Measurements from ENCODE around the gene TCEA3. TPM values are rescaled to one million over a fixed set of nuclear protein-coding genes. Genes with fewer than 3 reads are reported as not detected.

Gene TCEA3
- polyA plus RNA-seq, 1 donor (not counting 4 experiments of a cell fraction or from before 2014, with no cell fraction given), result 0.38 TPM

GRCh38 chr1:23470282-23471070 lies 45.9 kb upstream of the TCEA3 start:
- H2AFZ ChIP-seq (ENCODE audit: control insufficient read depth, low read length), result no peak overlapping the region
- H3K4me2 ChIP-seq (ENCODE audit: control insufficient read depth, extremely low read depth, insufficient read depth, low read depth, low read length), result no peak overlapping the region
- no peaks in the 10 kb centered on the region for H3K79me2 ChIP-seq (ENCODE audit: control insufficient read depth, insufficient read depth, low read length)
- TF ChIP-seq CTCF (optimal IDR thresholded peaks at IDR 0.05 in 1 of 3, IDR thresholded peaks at IDR 0.05 in 1 of 3, conservative IDR thresholded peaks at IDR 0.05 in 1 of 3; ENCODE audit: extremely low read depth in 1 of 3, insufficient read depth in 2 of 3, low read length in 3 of 3) (no peak), EZH2 (IDR thresholded peaks at IDR 0.05; ENCODE audit: low read length) (no peak)
- H3K36me3 ChIP-seq (ENCODE audit: control insufficient read depth in 2 of 2, extremely low read depth in 1 of 2, insufficient read depth in 2 of 2, low read length in 2 of 2), result no peaks in the 10 kb centered on the region
- dilution Hi-C loops (cut with MboI; ENCODE audit: extremely low pct_ligation_motif_present, low sequenced_read_pairs), result no loop called here
- FAIRE-seq (no peak), DNase-seq (ENCODE audit: low read depth, low spot score) (no peak)
- H4K20me1 ChIP-seq (ENCODE audit: control insufficient read depth, extremely low read depth, insufficient read depth, low read length), result no peaks in the 10 kb centered on the region
- H3K27ac ChIP-seq (ENCODE audit: control insufficient read depth, insufficient read depth, low read length), result no peak overlapping the region
- no peak overlapping the region for H3K4me3 ChIP-seq (ENCODE audit: control insufficient read depth in 2 of 3, extremely low read depth in 1 of 3, insufficient read depth in 2 of 3, low read depth in 1 of 3, low read length in 3 of 3)
- no peaks in the 10 kb centered on the region for H3K27me3 ChIP-seq (ENCODE audit: control insufficient read depth, extremely low read depth, insufficient read depth, low read length)
- H3K4me1 ChIP-seq (ENCODE audit: control insufficient read depth, extremely low read depth, insufficient read depth, low read length), result peaks cover 44% of the 10 kb centered on the region
- H3K9ac ChIP-seq (ENCODE audit: control insufficient read depth, extremely low read depth, insufficient read depth, low read length), result no peak overlapping the region
- no peaks in the 10 kb centered on the region for H3K9me1 ChIP-seq (ENCODE audit: control insufficient read depth, extremely low read depth, insufficient read depth, low read length)
- H3K9me3 ChIP-seq (ENCODE audit: control insufficient read depth, low read depth, low read length), result no peaks in the 10 kb centered on the region

GRCh38 chr1:23469372-23469982 lies 44.9 kb upstream of the TCEA3 start:
- peaks cover 35% of the 10 kb centered on the region for H3K4me1 ChIP-seq (ENCODE audit: control insufficient read depth, extremely low read depth, insufficient read depth, low read length)
- FAIRE-seq, result no peak
- no peaks in the 10 kb centered on the region for H3K9me1 ChIP-seq (ENCODE audit: control insufficient read depth, extremely low read depth, insufficient read depth, low read length)
- no peak overlapping the region for H2AFZ ChIP-seq (ENCODE audit: control insufficient read depth, low read length)
- H4K20me1 ChIP-seq (ENCODE audit: control insufficient read depth, extremely low read depth, insufficient read depth, low read length), result no peaks in the 10 kb centered on the region
- no peaks in the 10 kb centered on the region for H3K79me2 ChIP-seq (ENCODE audit: control insufficient read depth, insufficient read depth, low read length)
- TF ChIP-seq EZH2 (IDR thresholded peaks at IDR 0.05; ENCODE audit: low read length) (no peak), CTCF (optimal IDR thresholded peaks at IDR 0.05 in 1 of 3, IDR thresholded peaks at IDR 0.05 in 1 of 3, conservative IDR thresholded peaks at IDR 0.05 in 1 of 3; ENCODE audit: extremely low read depth in 1 of 3, insufficient read depth in 2 of 3, low read length in 3 of 3) (no peak)
- H3K9me3 ChIP-seq (ENCODE audit: control insufficient read depth, low read depth, low read length), result no peaks in the 10 kb centered on the region
- no peak for DNase-seq (ENCODE audit: low read depth, low spot score)
- dilution Hi-C loops (cut with MboI; ENCODE audit: extremely low pct_ligation_motif_present, low sequenced_read_pairs), result no loop called here
- H3K27ac ChIP-seq (ENCODE audit: control insufficient read depth, insufficient read depth, low read length), result no peak overlapping the region
- no peaks in the 10 kb centered on the region for H3K36me3 ChIP-seq (ENCODE audit: control insufficient read depth in 2 of 2, extremely low read depth in 1 of 2, insufficient read depth in 2 of 2, low read length in 2 of 2)
- H3K4me3 ChIP-seq (ENCODE audit: control insufficient read depth in 2 of 3, extremely low read depth in 1 of 3, insufficient read depth in 2 of 3, low read depth in 1 of 3, low read length in 3 of 3), result no peak overlapping the region
- H3K4me2 ChIP-seq (ENCODE audit: control insufficient read depth, extremely low read depth, insufficient read depth, low read depth, low read length), result no peak overlapping the region
- H3K9ac ChIP-seq (ENCODE audit: control insufficient read depth, extremely low read depth, insufficient read depth, low read length), result no peak overlapping the region
- no peaks in the 10 kb centered on the region for H3K27me3 ChIP-seq (ENCODE audit: control insufficient read depth, extremely low read depth, insufficient read depth, low read length)

All from keratinocyte (primary cell).